SK-N-SH treated with all-trans-retinoic acid at 6 μM for 48 hours (cell line): ENCODE results near the gene ZNF91.

ENCODE experiments used
- ATAC-seq: fragments of 200-7000 bp; cut with Tn5 transposase; 3 replicates; pipeline ENCODE4 v1.9.1; 2020; ENCODE audit warnings: mild to moderate bottlenecking, moderate library complexity
- ARNTL ChIP-seq: fragments of 450-650 bp; formaldehyde crosslinking; IDR thresholded peaks from 2 replicates; pipeline ENCODE4 v1.5.0; 2020; ENCODE audit warnings: low read depth, mild to moderate bottlenecking, moderate library complexity, borderline replicate concordance
- BACH2 ChIP-seq: fragments of 250-450 bp; sonication (Bioruptor Pico); IDR thresholded peaks from 2 replicates; pipeline ENCODE4 v1.9.0; 2021; ENCODE audit warnings: mild to moderate bottlenecking, borderline replicate concordance
- CREB5 ChIP-seq: fragments of 250-450 bp; sonication (Bioruptor Pico); IDR thresholded peaks from 2 replicates; pipeline ENCODE4 v1.5.1; 2020; ENCODE audit warnings: low read depth, mild to moderate bottlenecking, moderate library complexity
- CSDC2 ChIP-seq: fragments of 250-450 bp; sonication (Bioruptor Pico); IDR thresholded peaks from 2 replicates; pipeline ENCODE4 v1.5.0; 2020; ENCODE audit warnings: mild to moderate bottlenecking, moderate library complexity
- CSRNP3 ChIP-seq: fragments of 250-450 bp; sonication (Bioruptor Pico); IDR thresholded peaks from 2 replicates; pipeline ENCODE4 v1.5.1; 2021; ENCODE audit warnings: mild to moderate bottlenecking, moderate library complexity
- ESRRG ChIP-seq: fragments of 250-450 bp; sonication (Bioruptor Pico); IDR thresholded peaks from 2 replicates; pipeline ENCODE4 v1.6.1; 2021; ENCODE audit warnings: mild to moderate bottlenecking
- GLIS3 ChIP-seq: fragments of 250-450 bp; sonication (Bioruptor Pico); IDR thresholded peaks from 2 replicates; pipeline ENCODE4 v1.5.0; 2020; ENCODE audit warnings: mild to moderate bottlenecking, moderate library complexity
- ISL1 ChIP-seq: fragments of 250-450 bp; sonication (Bioruptor Pico); IDR thresholded peaks from 2 replicates; pipeline ENCODE4 v2.1.2; 2022; ENCODE audit warnings: mild to moderate bottlenecking, moderate library complexity
- OSR1 ChIP-seq: fragments of 250-450 bp; sonication (Bioruptor Pico); IDR thresholded peaks from 2 replicates; pipeline ENCODE4 v1.8.0; 2022; ENCODE audit warnings: moderate library complexity, mild to moderate bottlenecking, inconsistent platforms
- POU6F1 ChIP-seq: fragments of 250-450 bp; sonication (Bioruptor Pico); IDR thresholded peaks from 2 replicates; pipeline ENCODE4 v1.8.0; 2021; ENCODE audit warnings: low read depth, mild to moderate bottlenecking, moderate library complexity, borderline replicate concordance
- PPARA ChIP-seq: fragments of 250-450 bp; sonication (Bioruptor Pico); IDR thresholded peaks from 2 replicates; pipeline ENCODE4 v1.5.0; 2020; ENCODE audit warnings: mild to moderate bottlenecking, borderline replicate concordance
- RARB ChIP-seq: fragments of 250-450 bp; sonication (Bioruptor Pico); IDR thresholded peaks from 2 replicates; pipeline ENCODE4 v1.8.0; 2021; ENCODE audit warnings: mild to moderate bottlenecking, moderate library complexity
- SNAI2 ChIP-seq: fragments of 250-450 bp; sonication (Bioruptor Pico); IDR thresholded peaks from 2 replicates; pipeline ENCODE4 v1.5.0; 2020; ENCODE audit warnings: mild to moderate bottlenecking, moderate library complexity
- TOX ChIP-seq: fragments of 250-450 bp; sonication (Bioruptor Pico); IDR thresholded peaks from 2 replicates; pipeline ENCODE4 v1.8.0; 2021; ENCODE audit warnings: mild to moderate bottlenecking, moderate library complexity, borderline replicate concordance
- ZC3H10 ChIP-seq: fragments of 250-450 bp; sonication (Bioruptor Pico); IDR thresholded peaks from 2 replicates; pipeline ENCODE4 v1.5.1; 2021; ENCODE audit warnings: mild to moderate bottlenecking, moderate library complexity
- ZNF565 ChIP-seq: fragments of 450-650 bp; formaldehyde crosslinking; conservative IDR thresholded peaks from 2 replicates; pipeline ENCODE4 v1.5.0; 2020; ENCODE audit warnings: low read depth, mild to moderate bottlenecking, moderate library complexity
- ZNF70 ChIP-seq: fragments of 450-650 bp; formaldehyde crosslinking; IDR thresholded peaks from 2 replicates; pipeline ENCODE4 v1.5.0; 2020; ENCODE audit warnings: mild to moderate bottlenecking, moderate library complexity
- ZNF8 ChIP-seq: fragments of 450-650 bp; formaldehyde crosslinking; IDR thresholded peaks from 2 replicates; pipeline ENCODE4 v1.5.0; 2020; ENCODE audit warnings: mild to moderate bottlenecking, moderate library complexity
- TF ChIP-seq, protein P1 (sequence below): fragments of 250-450 bp; sonication (Bioruptor Pico); IDR thresholded peaks from 2 replicates; pipeline ENCODE4 v1.5.0; 2020; ENCODE audit warnings: mild to moderate bottlenecking, moderate library complexity

ZNF91 gene

GRCh38 chr19:23406721-23407120, 11.4 kb upstream of the ZNF91 start:
- no peak for TF ChIP-seq ZC3H10 (CRISPR knock-in tag)
- TF ChIP-seq GLIS3 (CRISPR knock-in tag): no peak
- TF ChIP-seq ARNTL: no peak
- TF ChIP-seq POU6F1 (CRISPR knock-in tag): no peak
- TF ChIP-seq SNAI2 (CRISPR knock-in tag): no peak
- no peak for TF ChIP-seq ZNF8 (CRISPR knock-in tag)
- no peak for TF ChIP-seq CSDC2
- no peak for ATAC-seq

DNA sequence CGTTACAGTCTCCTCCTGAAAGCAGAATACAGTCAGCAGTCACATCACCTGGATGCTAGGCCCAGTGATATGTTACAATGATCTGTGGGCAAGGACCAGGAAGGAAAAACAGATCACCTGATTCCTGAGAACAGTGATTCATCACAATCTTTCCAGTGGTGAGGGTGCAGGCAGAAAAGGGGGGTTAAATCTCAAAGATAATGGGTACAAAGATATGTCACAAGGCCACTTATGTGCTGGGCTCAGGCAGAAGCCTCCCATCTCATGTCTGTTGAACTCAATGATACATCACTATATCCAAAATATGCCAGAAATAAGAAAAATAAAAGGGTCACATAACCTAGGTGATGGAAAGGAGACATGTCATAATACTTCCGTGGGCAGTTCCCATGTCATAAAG, 10.8 kb upstream of the ZNF91 start:
- ATAC-seq: no peak
- TF ChIP-seq ZNF8 (CRISPR knock-in tag) (no peak), ZNF565 (CRISPR knock-in tag) (no peak), SNAI2 (CRISPR knock-in tag) (no peak), TOX (CRISPR knock-in tag) (no peak), ZNF70 (no peak), PPARA (CRISPR knock-in tag) (no peak), ARNTL (no peak), BACH2 (CRISPR knock-in tag) (no peak)

GRCh38 chr19:23404676-23405075, 9.4 kb upstream of the ZNF91 start:
- no peak for ATAC-seq
- TF ChIP-seq ZNF8 (CRISPR knock-in tag): no peak
- no peak for TF ChIP-seq CSDC2
- no peak for TF ChIP-seq ESRRG (CRISPR knock-in tag)
- TF ChIP-seq POU6F1 (CRISPR knock-in tag): no peak
- TF ChIP-seq ZC3H10 (CRISPR knock-in tag): no peak
- TF ChIP-seq RARB (CRISPR knock-in tag): no peak
- TF ChIP-seq ARNTL: no peak
- no peak for TF ChIP-seq OSR1 (CRISPR knock-in tag)
- TF ChIP-seq SNAI2 (CRISPR knock-in tag): no peak
- TF ChIP-seq TOX (CRISPR knock-in tag): no peak
- TF ChIP-seq CSRNP3 (CRISPR knock-in tag): no peak
- TF ChIP-seq ISL1 (CRISPR knock-in tag): no peak

GRCh38 chr19:23403581-23404324, 8.5 kb upstream of the ZNF91 start:
- no peak for ATAC-seq
- TF ChIP-seq CSDC2: no peak
- no peak for TF ChIP-seq ARNTL
- TF ChIP-seq OSR1 (CRISPR knock-in tag): no peak
- TF ChIP-seq, all 23 proteins: peak for 0

GRCh38 chr19:23403052-23403451, 7.8 kb upstream of the ZNF91 start:
- no peak for ATAC-seq
- no peak for TF ChIP-seq PPARA (CRISPR knock-in tag)
- TF ChIP-seq, protein P1, sequence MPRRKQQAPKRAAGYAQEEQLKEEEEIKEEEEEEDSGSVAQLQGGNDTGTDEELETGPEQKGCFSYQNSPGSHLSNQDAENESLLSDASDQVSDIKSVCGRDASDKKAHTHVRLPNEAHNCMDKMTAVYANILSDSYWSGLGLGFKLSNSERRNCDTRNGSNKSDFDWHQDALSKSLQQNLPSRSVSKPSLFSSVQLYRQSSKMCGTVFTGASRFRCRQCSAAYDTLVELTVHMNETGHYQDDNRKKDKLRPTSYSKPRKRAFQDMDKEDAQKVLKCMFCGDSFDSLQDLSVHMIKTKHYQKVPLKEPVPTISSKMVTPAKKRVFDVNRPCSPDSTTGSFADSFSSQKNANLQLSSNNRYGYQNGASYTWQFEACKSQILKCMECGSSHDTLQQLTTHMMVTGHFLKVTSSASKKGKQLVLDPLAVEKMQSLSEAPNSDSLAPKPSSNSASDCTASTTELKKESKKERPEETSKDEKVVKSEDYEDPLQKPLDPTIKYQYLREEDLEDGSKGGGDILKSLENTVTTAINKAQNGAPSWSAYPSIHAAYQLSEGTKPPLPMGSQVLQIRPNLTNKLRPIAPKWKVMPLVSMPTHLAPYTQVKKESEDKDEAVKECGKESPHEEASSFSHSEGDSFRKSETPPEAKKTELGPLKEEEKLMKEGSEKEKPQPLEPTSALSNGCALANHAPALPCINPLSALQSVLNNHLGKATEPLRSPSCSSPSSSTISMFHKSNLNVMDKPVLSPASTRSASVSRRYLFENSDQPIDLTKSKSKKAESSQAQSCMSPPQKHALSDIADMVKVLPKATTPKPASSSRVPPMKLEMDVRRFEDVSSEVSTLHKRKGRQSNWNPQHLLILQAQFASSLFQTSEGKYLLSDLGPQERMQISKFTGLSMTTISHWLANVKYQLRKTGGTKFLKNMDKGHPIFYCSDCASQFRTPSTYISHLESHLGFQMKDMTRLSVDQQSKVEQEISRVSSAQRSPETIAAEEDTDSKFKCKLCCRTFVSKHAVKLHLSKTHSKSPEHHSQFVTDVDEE: no peak
- no peak for TF ChIP-seq RARB (CRISPR knock-in tag)
- no peak for TF ChIP-seq CREB5 (CRISPR knock-in tag)
